HepG2 (cell line): ENCODE measurements around the gene OPRL1. TPM values are rescaled to one million over a fixed set of nuclear protein-coding genes. Genes with fewer than 3 reads are reported as not detected.
A peak's percentile ranks its signal among the peaks of the same experiment; 100 is the strongest.

Experiments used
- ARNT ChIP-seq: fragments of 450-650 bp; IDR thresholded peaks from 2 replicates; pipeline ENCODE4 v1.6.1; 2017
- ELK4 ChIP-seq: sonication (generic); formaldehyde crosslinking; IDR thresholded peaks from 2 replicates; pipeline ENCODE4 v1.9.0; 2021; ENCODE audit warnings: missing genetic modification reagents, borderline replicate concordance
- FLYWCH1 ChIP-seq: sonication (generic); formaldehyde crosslinking; IDR thresholded peaks from 2 replicates; pipeline ENCODE4 v1.8.1; 2023; ENCODE audit warnings: mild to moderate bottlenecking, missing genetic modification reagents
- FOXO4 ChIP-seq: sonication (generic); formaldehyde crosslinking; conservative IDR thresholded peaks from 2 replicates; pipeline ENCODE4 v1.8.1; 2023; ENCODE audit warnings: missing genetic modification reagents
- GFI1 ChIP-seq: sonication (generic); formaldehyde crosslinking; IDR thresholded peaks from 2 replicates; pipeline ENCODE4 v1.5.0; 2020; ENCODE audit warnings: missing genetic modification reagents, mild to moderate bottlenecking, borderline replicate concordance
- GPN1 ChIP-seq: sonication (generic); formaldehyde crosslinking; IDR thresholded peaks from 2 replicates; pipeline ENCODE4 v1.5.1; 2020; ENCODE audit warnings: missing genetic modification reagents, borderline replicate concordance
- HMG20A ChIP-seq: IDR thresholded peaks from 2 replicates; pipeline ENCODE4 v1.6.1; 2016; ENCODE audit warnings: borderline replicate concordance
- HNRNPL ChIP-seq: fragments of 200-400 bp; formaldehyde crosslinking; IDR thresholded peaks from 2 replicates; pipeline ENCODE4 v1.6.1; 2017; ENCODE audit warnings: mild to moderate bottlenecking, low read depth, low read length
- KIAA2018 ChIP-seq: sonication (generic); formaldehyde crosslinking; IDR thresholded peaks from 2 replicates; pipeline ENCODE4 v1.5.0; 2020; ENCODE audit warnings: mild to moderate bottlenecking, missing genetic modification reagents, borderline replicate concordance
- KMT2B ChIP-seq: IDR thresholded peaks from 2 replicates; pipeline ENCODE4 v1.6.1; 2016; ENCODE audit warnings: missing genetic modification reagents, missing compliant biosample characterization
- NFIC ChIP-seq: IDR thresholded peaks from 2 replicates; pipeline ENCODE4 v1.6.1; 2012; ENCODE audit warnings: mild to moderate bottlenecking, low read length, inconsistent platforms
- NPAS2 ChIP-seq: sonication (generic); formaldehyde crosslinking; IDR thresholded peaks from 2 replicates; pipeline ENCODE4 v1.8.0; 2022; ENCODE audit warnings: mild to moderate bottlenecking, missing genetic modification reagents, borderline replicate concordance
- RBFOX2 ChIP-seq: fragments of 200-400 bp; formaldehyde crosslinking; IDR thresholded peaks from 2 replicates; pipeline ENCODE4 v1.6.1; 2017; ENCODE audit warnings: low read depth, mild to moderate bottlenecking, low read length
- TCF7L2 ChIP-seq: IDR thresholded peaks from 2 replicates; pipeline ENCODE4 v1.6.1; 2011; ENCODE audit warnings: mild to moderate bottlenecking, low read depth, low read length, moderate library complexity
- TMF1 ChIP-seq: sonication (generic); formaldehyde crosslinking; IDR thresholded peaks from 2 replicates; pipeline ENCODE4 v1.8.1; 2022; ENCODE audit warnings: low read depth, missing genetic modification reagents
- XRCC5 ChIP-seq: fragments of 200-400 bp; formaldehyde crosslinking; optimal IDR thresholded peaks from 2 replicates; pipeline ENCODE3; 2017; ENCODE audit warnings: mild to moderate bottlenecking, low read length
- ZNF20 ChIP-seq: sonication (generic); formaldehyde crosslinking; IDR thresholded peaks from 2 replicates; pipeline ENCODE4 v1.4.0; 2020; ENCODE audit warnings: mild to moderate bottlenecking, moderate library complexity, missing genetic modification reagents
- ZNF777 ChIP-seq: sonication (generic); formaldehyde crosslinking; IDR thresholded peaks from 2 replicates; pipeline ENCODE4 v1.4.0; 2020; ENCODE audit warnings: missing genetic modification reagents
- ZNF816 ChIP-seq: sonication (generic); formaldehyde crosslinking; IDR thresholded peaks from 2 replicates; pipeline ENCODE4 v1.8.0; 2022; ENCODE audit warnings: missing genetic modification reagents, mild to moderate bottlenecking, borderline replicate concordance
- polyA plus RNA-seq, 8 experiments: library from polyadenylated mRNA; depleted of rRNA in 3 of 8; stranded (reverse) in 7 of 8; unstranded in 1 of 8; fragments of >200 nt; fragmentation: Illumina TruSeq in 4 of 8; extraction: Trizol in 4 of 8; gene quantifications; 2 replicates each; pipeline versions ENCODE4 v1.2.1 to v1.2.3, GENCODE V29; 2011 to 2016; ENCODE audit warnings: low read depth in 4 of 8, missing spikeins in 1 of 8, mixed read lengths in 1 of 8; ENCODE audit not compliant: insufficient read depth in 1 of 8
- total RNA-seq, 5 experiments: library from RNA; depleted of rRNA; stranded (reverse); fragments of >200 nt; fragmentation: Illumina TruSeq; extraction: Trizol; gene quantifications; 2 replicates each; pipeline ENCODE4 v1.2.3, GENCODE V29; 2016; ENCODE audit warnings: low read depth in 1 of 5

OPRL1 gene
- total and polyA plus RNA-seq, 2 of the 13 experiments (the other 11 are each of a cell fraction or from before 2014, with no cell fraction given) = 0.35 to 0.71 TPM

GRCh38 chr20:64062596-64063388 lies 17.1 kb upstream of the OPRL1 start, which contains the start of gene TCEA2 (continued):
- TF ChIP-seq KIAA2018 (CRISPR knock-in tag) = no peak
- TF ChIP-seq ZNF777 (CRISPR knock-in tag) = peak; percentile 55; the same call in 1 of the 2 replicates
- TF ChIP-seq HNRNPL = peak; percentile 67; the same call in 1 of the 2 replicates
- TF ChIP-seq GPN1 (CRISPR knock-in tag) = no peak; the same call in 1 of the 2 replicates
- TF ChIP-seq ZNF816 (CRISPR knock-in tag) = peak; percentile 90; the same call in 1 of the 2 replicates
- 0 out of 2 replicates have a peak, but pooled peaks have one; percentile 90 for TF ChIP-seq ZNF20 (CRISPR knock-in tag)
- peak; percentile 87; the same call in 1 of the 2 replicates for TF ChIP-seq FLYWCH1 (CRISPR knock-in tag)
- peak; percentile 36 for TF ChIP-seq TMF1 (CRISPR knock-in tag)
- TF ChIP-seq ARNT = no peak
- TF ChIP-seq NPAS2 (CRISPR knock-in tag) = no peak
- peak; percentile 89 for TF ChIP-seq KMT2B (CRISPR knock-in tag)
- TF ChIP-seq GFI1 = peak; percentile 1; the same call in 1 of the 2 replicates
- peak; percentile 81 for TF ChIP-seq XRCC5
- peak; percentile 95; the same call in 1 of the 2 replicates for TF ChIP-seq ELK4 (CRISPR knock-in tag)
- peak; percentile 96 for TF ChIP-seq RBFOX2
- no peak for TF ChIP-seq TCF7L2
- TF ChIP-seq NFIC = no peak
- TF ChIP-seq HMG20A (CRISPR knock-in tag) = 0 out of 2 replicates have a peak, but pooled peaks have one; percentile 8
- TF ChIP-seq FOXO4 (CRISPR knock-in tag) = peak; percentile 5; the same call in 1 of the 2 replicates
